GM13977 (cell line): ENCODE results near the gene CCDC57.

ENCODE experiments used
- DNase-seq: peaks from one replicate; pipeline ENCODE4 v3.0.0; 2012; ENCODE audit warnings: low spot score
- CTCF ChIP-seq: IDR thresholded peaks from 2 replicates; pipeline ENCODE4 v1.5.1; 2012; ENCODE audit warnings: mild to moderate bottlenecking, control low read depth; ENCODE audit not compliant: insufficient read depth; ENCODE audit errors: extremely low read depth, missing control alignments
- in situ Hi-C: fragments of 300-500 bp; cut with MboI; formaldehyde crosslinking; loops from one replicate; pipeline ENCODE4 v1.12.0; 2022; ENCODE audit warnings: low sequenced_read_pairs, low pct_unique_long_range_greater_than_20kb, mixed read lengths, inconsistent platforms; ENCODE audit not compliant: unreplicated experiment

CCDC57 gene

GRCh38 chr17:82096709-82097183 lies 115.9 kb downstream of the CCDC57 start:
- DNase-seq, result no peak
- in situ Hi-C loops, result no loop called here
- TF ChIP-seq CTCF, result no peak

- in situ Hi-C loops, result no loop called here
- TF ChIP-seq CTCF, result no peak
- DNase-seq, result no peak
Observed at GRCh38 chr17:82095777-82096708, 116.6 kb downstream of the CCDC57 start.

GRCh38 chr17:82094931-82095776 lies 117.5 kb downstream of the CCDC57 start:
- in situ Hi-C loops, result no loop called here
- no peak for TF ChIP-seq CTCF
- no peak for DNase-seq

GRCh38 chr17:82092995-82093751 lies 119.5 kb downstream of the CCDC57 start:
- no peak for TF ChIP-seq CTCF
- no peak for DNase-seq
- in situ Hi-C loops, result no loop called here

- in situ Hi-C loops, result no loop called here
- no peak for TF ChIP-seq CTCF
- no peak for DNase-seq
Observed at GRCh38 chr17:82092628-82092994, 120.0 kb downstream of the CCDC57 start.

GRCh38 chr17:82092094-82092586 lies 120.5 kb downstream of the CCDC57 start:
- in situ Hi-C loops, result no loop called here
- no peak for DNase-seq
- TF ChIP-seq CTCF, result no peak
